A549 (cell line): ENCODE data around the gene KATNBL1.

Source experiments
- TF ChIP-seq, protein P1 (sequence below): fragments of >200 bp; sonication (Bioruptor Twin); formaldehyde crosslinking; IDR thresholded peaks from 3 replicates; pipeline ENCODE4 v1.5.1; 2016
- TF ChIP-seq, protein P2 (sequence below): fragments of 200-600 bp; sonication (generic); IDR thresholded peaks from 2 replicates; pipeline ENCODE4 v1.6.1; 2016; ENCODE audit warnings: antibody characterized with exemption, mild to moderate bottlenecking, moderate library complexity

DNA sequence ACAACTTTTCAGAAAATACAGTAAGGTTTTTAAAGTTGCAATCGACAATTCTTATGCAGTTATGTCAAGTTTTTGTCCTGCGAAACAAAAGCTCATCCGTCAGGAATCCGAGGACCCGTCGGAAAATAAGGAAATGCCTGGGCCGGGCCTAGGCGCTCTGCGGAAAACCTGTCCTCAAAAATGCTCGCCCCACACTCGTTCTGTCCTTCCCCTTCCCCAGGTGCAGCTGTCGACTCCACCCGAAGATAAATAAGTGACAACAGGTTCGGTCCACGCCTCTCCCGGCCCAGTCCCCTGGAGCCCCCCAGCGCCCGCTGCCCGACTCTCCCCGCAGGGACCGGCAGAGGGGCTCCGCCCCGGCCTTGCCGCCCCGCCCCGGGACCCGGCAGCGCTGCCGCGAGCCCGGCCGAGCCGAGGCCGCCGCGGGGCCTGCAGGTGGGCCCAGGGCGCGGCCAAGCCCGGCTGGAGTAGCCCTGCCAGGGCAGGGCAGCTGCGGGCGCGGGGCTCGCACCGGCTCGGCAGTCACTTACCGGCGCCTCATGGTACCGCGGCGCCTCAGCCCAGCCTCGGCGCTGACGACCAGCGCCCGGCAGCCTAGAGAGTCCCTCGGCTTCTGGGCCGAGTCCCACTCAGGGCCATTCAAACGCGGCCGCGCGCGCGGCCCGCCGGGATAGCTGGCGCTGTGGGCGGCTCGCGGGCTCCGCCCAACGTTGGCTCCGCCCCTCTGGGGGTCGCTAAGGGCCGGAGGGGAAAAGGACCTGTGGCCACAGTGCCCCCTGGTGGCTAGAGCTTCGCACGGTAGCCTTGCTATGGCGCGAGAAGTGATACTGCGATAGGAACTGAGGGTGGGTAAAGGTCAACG is at the start of gene KATNBL1:
- TF ChIP-seq, protein P1, sequence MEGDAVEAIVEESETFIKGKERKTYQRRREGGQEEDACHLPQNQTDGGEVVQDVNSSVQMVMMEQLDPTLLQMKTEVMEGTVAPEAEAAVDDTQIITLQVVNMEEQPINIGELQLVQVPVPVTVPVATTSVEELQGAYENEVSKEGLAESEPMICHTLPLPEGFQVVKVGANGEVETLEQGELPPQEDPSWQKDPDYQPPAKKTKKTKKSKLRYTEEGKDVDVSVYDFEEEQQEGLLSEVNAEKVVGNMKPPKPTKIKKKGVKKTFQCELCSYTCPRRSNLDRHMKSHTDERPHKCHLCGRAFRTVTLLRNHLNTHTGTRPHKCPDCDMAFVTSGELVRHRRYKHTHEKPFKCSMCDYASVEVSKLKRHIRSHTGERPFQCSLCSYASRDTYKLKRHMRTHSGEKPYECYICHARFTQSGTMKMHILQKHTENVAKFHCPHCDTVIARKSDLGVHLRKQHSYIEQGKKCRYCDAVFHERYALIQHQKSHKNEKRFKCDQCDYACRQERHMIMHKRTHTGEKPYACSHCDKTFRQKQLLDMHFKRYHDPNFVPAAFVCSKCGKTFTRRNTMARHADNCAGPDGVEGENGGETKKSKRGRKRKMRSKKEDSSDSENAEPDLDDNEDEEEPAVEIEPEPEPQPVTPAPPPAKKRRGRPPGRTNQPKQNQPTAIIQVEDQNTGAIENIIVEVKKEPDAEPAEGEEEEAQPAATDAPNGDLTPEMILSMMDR: peak; percentile 95
- TF ChIP-seq, protein P2, sequence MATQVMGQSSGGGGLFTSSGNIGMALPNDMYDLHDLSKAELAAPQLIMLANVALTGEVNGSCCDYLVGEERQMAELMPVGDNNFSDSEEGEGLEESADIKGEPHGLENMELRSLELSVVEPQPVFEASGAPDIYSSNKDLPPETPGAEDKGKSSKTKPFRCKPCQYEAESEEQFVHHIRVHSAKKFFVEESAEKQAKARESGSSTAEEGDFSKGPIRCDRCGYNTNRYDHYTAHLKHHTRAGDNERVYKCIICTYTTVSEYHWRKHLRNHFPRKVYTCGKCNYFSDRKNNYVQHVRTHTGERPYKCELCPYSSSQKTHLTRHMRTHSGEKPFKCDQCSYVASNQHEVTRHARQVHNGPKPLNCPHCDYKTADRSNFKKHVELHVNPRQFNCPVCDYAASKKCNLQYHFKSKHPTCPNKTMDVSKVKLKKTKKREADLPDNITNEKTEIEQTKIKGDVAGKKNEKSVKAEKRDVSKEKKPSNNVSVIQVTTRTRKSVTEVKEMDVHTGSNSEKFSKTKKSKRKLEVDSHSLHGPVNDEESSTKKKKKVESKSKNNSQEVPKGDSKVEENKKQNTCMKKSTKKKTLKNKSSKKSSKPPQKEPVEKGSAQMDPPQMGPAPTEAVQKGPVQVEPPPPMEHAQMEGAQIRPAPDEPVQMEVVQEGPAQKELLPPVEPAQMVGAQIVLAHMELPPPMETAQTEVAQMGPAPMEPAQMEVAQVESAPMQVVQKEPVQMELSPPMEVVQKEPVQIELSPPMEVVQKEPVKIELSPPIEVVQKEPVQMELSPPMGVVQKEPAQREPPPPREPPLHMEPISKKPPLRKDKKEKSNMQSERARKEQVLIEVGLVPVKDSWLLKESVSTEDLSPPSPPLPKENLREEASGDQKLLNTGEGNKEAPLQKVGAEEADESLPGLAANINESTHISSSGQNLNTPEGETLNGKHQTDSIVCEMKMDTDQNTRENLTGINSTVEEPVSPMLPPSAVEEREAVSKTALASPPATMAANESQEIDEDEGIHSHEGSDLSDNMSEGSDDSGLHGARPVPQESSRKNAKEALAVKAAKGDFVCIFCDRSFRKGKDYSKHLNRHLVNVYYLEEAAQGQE: no peak
